Activated naive CD8-positive, alpha-beta T cell (primary cell): ENCODE measurements around the gene GRIA1.

Experiments
- H3K27ac Mint-ChIP-seq: one replicate; pipeline ENCODE4 v1.8.0; 2021; ENCODE audit warnings: mixed read lengths
- H3K27me3 Mint-ChIP-seq: one replicate; pipeline ENCODE4 v1.8.0; 2021; ENCODE audit warnings: mixed read lengths
- H3K36me3 Mint-ChIP-seq: one replicate; pipeline ENCODE4 v1.8.0; 2021; ENCODE audit warnings: mixed read lengths
- H3K4me1 Mint-ChIP-seq: one replicate; pipeline ENCODE4 v1.8.0; 2021; ENCODE audit warnings: low read depth, mixed read lengths
- H3K4me3 Mint-ChIP-seq: one replicate; pipeline ENCODE4 v1.8.0; 2021; ENCODE audit warnings: mild to moderate bottlenecking, mixed read lengths
- H3K9me3 Mint-ChIP-seq: one replicate; pipeline ENCODE4 v1.8.0; 2021; ENCODE audit warnings: low read depth, mixed read lengths

Gene GRIA1

GRCh38 chr5:153490118-153491037, at the start of gene GRIA1:
TSS of gene GRIA1 (plus strand) at chr5:153490670.
- Mint-ChIP-seq H3K27ac (no peak within 1 kb of the TSS), H3K27me3 (peaks cover 12% of the 10 kb centered on the region)

GRCh38 chr5:153445875-153446579, 44.4 kb upstream of the GRIA1 start:
- Mint-ChIP-seq H3K27me3 (no peaks in the 10 kb centered on the region), H3K27ac (no peak overlapping the region), H3K36me3 (no peaks in the 10 kb centered on the region), H3K4me3 (no peak overlapping the region), H3K4me1 (no peaks in the 10 kb centered on the region), H3K9me3 (no peaks in the 10 kb centered on the region)

More at GRCh38 chr5:153490118-153491037, at the start of gene GRIA1:
- Mint-ChIP-seq H3K4me1 (no peaks in the 10 kb centered on the region), H3K4me3 (no peak within 1 kb of the TSS), H3K36me3 (no peaks in the 10 kb centered on the region), H3K9me3 (peaks cover 4% of the 10 kb centered on the region)

- no peaks in the 10 kb centered on the region for H3K4me1 Mint-ChIP-seq
- H3K4me3 Mint-ChIP-seq = no peak overlapping the region
- H3K36me3 Mint-ChIP-seq = no peaks in the 10 kb centered on the region
- no peaks in the 10 kb centered on the region for H3K9me3 Mint-ChIP-seq
- H3K27me3 Mint-ChIP-seq = no peaks in the 10 kb centered on the region
- no peak overlapping the region for H3K27ac Mint-ChIP-seq
These were observed 42.9 kb upstream of the GRIA1 start for GRCh38 chr5:153447534-153447933.

GRCh38 chr5:153456354-153456753, 34.1 kb upstream of the GRIA1 start:
- H3K27ac Mint-ChIP-seq = no peak overlapping the region
- H3K4me3 Mint-ChIP-seq = no peak overlapping the region
- H3K4me1 Mint-ChIP-seq = no peaks in the 10 kb centered on the region
- H3K36me3 Mint-ChIP-seq = no peaks in the 10 kb centered on the region
- no peaks in the 10 kb centered on the region for H3K27me3 Mint-ChIP-seq
- no peaks in the 10 kb centered on the region for H3K9me3 Mint-ChIP-seq

GRCh38 chr5:153456993-153457392, 33.5 kb upstream of the GRIA1 start:
- no peaks in the 10 kb centered on the region for H3K36me3 Mint-ChIP-seq
- H3K27me3 Mint-ChIP-seq = no peaks in the 10 kb centered on the region
- H3K4me1 Mint-ChIP-seq = no peaks in the 10 kb centered on the region
- no peaks in the 10 kb centered on the region for H3K9me3 Mint-ChIP-seq
- no peak overlapping the region for H3K4me3 Mint-ChIP-seq
- H3K27ac Mint-ChIP-seq = no peak overlapping the region

DNA sequence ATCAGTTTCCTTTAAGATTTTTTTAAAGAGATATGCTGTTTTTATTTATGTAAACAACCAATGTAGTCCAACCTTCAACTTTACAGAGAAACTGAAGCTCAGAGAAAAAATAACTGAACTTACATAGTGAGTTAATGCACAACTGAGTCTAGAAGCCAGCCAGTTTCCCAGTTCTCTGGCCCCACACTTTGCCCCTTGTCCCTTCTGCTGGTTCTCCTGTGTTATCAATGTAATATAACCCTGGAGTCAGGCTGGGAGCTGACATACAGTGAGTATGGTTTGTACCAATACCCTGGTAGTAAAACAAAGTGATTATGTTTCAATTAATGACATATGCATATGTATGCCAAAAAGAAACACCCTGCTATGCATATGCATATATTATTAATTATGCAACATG, 32.2 kb upstream of the GRIA1 start:
- Mint-ChIP-seq H3K27me3 (no peaks in the 10 kb centered on the region), H3K27ac (no peak overlapping the region), H3K36me3 (no peaks in the 10 kb centered on the region), H3K9me3 (no peaks in the 10 kb centered on the region), H3K4me3 (no peak overlapping the region), H3K4me1 (no peaks in the 10 kb centered on the region)

- Mint-ChIP-seq H3K4me3 (no peak overlapping the region), H3K27ac (no peak overlapping the region), H3K4me1 (no peaks in the 10 kb centered on the region), H3K36me3 (no peaks in the 10 kb centered on the region), H3K27me3 (no peaks in the 10 kb centered on the region), H3K9me3 (no peaks in the 10 kb centered on the region)
These were observed 31.3 kb upstream of the GRIA1 start for GRCh38 chr5:153459051-153459743.

DNA sequence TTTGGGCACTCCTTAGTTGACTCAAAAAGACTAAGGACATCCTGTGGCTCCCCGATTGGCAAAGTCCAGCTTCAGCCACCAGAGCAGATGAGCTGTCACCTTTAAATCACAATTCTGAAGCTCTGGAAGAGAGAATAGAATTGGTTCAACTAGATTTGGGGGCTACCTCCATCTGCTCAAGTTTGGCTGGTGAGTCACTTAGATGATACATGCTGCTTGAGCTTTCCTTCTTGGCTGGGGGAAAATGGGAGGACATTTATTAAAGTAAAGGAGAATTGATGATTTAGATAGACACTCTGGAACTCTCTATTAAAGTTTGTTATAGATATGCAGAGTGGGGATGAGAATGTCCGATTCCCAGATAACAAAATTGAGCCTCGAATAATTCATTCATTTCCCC, 30.0 kb upstream of the GRIA1 start:
- no peak overlapping the region for H3K4me3 Mint-ChIP-seq
- no peaks in the 10 kb centered on the region for H3K4me1 Mint-ChIP-seq
- H3K9me3 Mint-ChIP-seq = no peaks in the 10 kb centered on the region
- no peaks in the 10 kb centered on the region for H3K27me3 Mint-ChIP-seq
- no peaks in the 10 kb centered on the region for H3K36me3 Mint-ChIP-seq
- no peak overlapping the region for H3K27ac Mint-ChIP-seq

- no peaks in the 10 kb centered on the region for H3K4me1 Mint-ChIP-seq
- H3K36me3 Mint-ChIP-seq = no peaks in the 10 kb centered on the region
- no peaks in the 10 kb centered on the region for H3K9me3 Mint-ChIP-seq
- H3K27me3 Mint-ChIP-seq = no peaks in the 10 kb centered on the region
- H3K4me3 Mint-ChIP-seq = no peak overlapping the region
- H3K27ac Mint-ChIP-seq = no peak overlapping the region
These were observed 29.1 kb upstream of the GRIA1 start for GRCh38 chr5:153461341-153461740.

DNA sequence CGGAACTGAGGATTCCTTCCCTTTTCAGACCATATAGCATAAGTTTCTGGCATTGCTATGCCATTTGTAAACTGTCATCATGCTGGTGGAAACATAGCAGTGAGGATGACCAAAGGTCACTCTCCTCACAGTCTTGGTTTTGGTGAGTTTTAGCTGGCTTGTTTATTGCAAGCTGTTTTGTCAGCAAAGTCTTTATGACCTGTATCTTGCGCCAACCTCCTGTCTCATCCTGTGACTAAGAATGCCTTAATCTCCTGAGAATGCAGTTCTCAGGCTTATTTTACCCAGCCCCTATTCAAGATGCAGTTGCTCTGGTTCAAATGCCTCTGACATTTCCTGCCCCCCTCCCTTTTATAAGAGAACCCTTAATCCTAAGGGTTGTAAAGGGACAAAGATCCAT, 26.7 kb upstream of the GRIA1 start:
- H3K9me3 Mint-ChIP-seq = no peaks in the 10 kb centered on the region
- H3K4me1 Mint-ChIP-seq = no peaks in the 10 kb centered on the region
- no peak overlapping the region for H3K27ac Mint-ChIP-seq
- H3K27me3 Mint-ChIP-seq = no peaks in the 10 kb centered on the region
- H3K36me3 Mint-ChIP-seq = no peaks in the 10 kb centered on the region
- no peak overlapping the region for H3K4me3 Mint-ChIP-seq

- H3K4me1 Mint-ChIP-seq = no peaks in the 10 kb centered on the region
- H3K4me3 Mint-ChIP-seq = no peak overlapping the region
- no peak overlapping the region for H3K27ac Mint-ChIP-seq
- peaks cover 4% of the 10 kb centered on the region for H3K9me3 Mint-ChIP-seq
- H3K36me3 Mint-ChIP-seq = no peaks in the 10 kb centered on the region
- H3K27me3 Mint-ChIP-seq = no peaks in the 10 kb centered on the region
These were observed 22.9 kb upstream of the GRIA1 start for GRCh38 chr5:153467546-153467945.

DNA sequence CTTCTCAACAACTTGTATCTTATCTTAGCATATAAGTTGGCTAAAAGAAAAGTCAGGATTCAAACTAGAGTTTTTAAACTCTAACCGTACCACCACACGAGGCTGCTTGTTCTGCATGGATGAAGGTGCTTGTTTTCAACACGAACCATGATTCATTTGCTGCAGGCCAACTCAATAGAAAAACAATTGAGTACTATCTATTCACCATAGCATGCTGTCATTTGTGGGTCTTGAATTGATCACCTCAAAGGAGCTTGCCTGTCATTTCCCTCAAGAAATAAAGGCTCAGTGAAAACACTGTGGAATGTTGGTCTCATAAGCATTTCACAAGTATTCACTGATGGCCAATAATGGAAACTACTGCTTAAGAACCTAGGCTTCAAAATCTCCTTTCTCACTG, 21.0 kb upstream of the GRIA1 start:
- Mint-ChIP-seq H3K27me3 (no peaks in the 10 kb centered on the region), H3K4me3 (no peak overlapping the region), H3K36me3 (no peaks in the 10 kb centered on the region), H3K27ac (no peak overlapping the region), H3K4me1 (no peaks in the 10 kb centered on the region), H3K9me3 (peaks cover 15% of the 10 kb centered on the region)

DNA sequence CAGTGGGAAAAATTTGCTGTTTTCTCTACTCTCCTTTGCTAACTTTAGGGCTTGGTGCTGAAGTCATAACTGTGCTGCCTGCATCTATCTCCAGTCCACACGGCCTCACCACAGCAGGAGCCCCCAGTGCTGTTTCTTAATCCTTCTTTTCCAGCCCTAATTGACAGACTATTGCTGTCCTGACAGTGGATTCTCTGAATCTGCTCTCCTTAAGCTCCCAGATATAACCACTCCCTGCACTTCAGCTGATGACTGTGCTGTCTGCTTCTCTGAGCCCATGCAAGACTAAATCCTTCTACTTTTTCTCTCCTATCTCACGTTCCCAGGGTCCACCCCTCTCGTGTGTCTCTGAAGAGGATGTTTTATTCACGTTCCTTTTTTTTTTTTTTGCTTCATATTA, 19.7 kb upstream of the GRIA1 start:
- Mint-ChIP-seq H3K4me1 (no peaks in the 10 kb centered on the region), H3K36me3 (no peaks in the 10 kb centered on the region), H3K9me3 (peaks cover 18% of the 10 kb centered on the region), H3K4me3 (no peak overlapping the region), H3K27ac (no peak overlapping the region), H3K27me3 (peaks cover 2% of the 10 kb centered on the region)

- Mint-ChIP-seq H3K9me3 (peaks cover 14% of the 10 kb centered on the region), H3K4me1 (no peaks in the 10 kb centered on the region), H3K4me3 (no peak overlapping the region), H3K36me3 (no peaks in the 10 kb centered on the region), H3K27ac (no peak overlapping the region), H3K27me3 (peaks cover 2% of the 10 kb centered on the region)
These were observed 13.7 kb upstream of the GRIA1 start for GRCh38 chr5:153476767-153477166.

GRCh38 chr5:153480401-153480800, 10.1 kb upstream of the GRIA1 start:
- peaks cover under 1% of the 10 kb centered on the region for H3K9me3 Mint-ChIP-seq
- no peak overlapping the region for H3K27ac Mint-ChIP-seq
- no peak overlapping the region for H3K4me3 Mint-ChIP-seq
- H3K27me3 Mint-ChIP-seq = peaks cover 4% of the 10 kb centered on the region
- no peaks in the 10 kb centered on the region for H3K4me1 Mint-ChIP-seq
- H3K36me3 Mint-ChIP-seq = no peaks in the 10 kb centered on the region
